ENCODE measurements around the gene MMP14. TPM values are rescaled to one million over a fixed set of nuclear protein-coding genes. Genes with fewer than 3 reads are reported as not detected.

The MMP14 gene
- total RNA-seq, 1 experiment from 2014 or later, result 94.4 TPM

DNA sequence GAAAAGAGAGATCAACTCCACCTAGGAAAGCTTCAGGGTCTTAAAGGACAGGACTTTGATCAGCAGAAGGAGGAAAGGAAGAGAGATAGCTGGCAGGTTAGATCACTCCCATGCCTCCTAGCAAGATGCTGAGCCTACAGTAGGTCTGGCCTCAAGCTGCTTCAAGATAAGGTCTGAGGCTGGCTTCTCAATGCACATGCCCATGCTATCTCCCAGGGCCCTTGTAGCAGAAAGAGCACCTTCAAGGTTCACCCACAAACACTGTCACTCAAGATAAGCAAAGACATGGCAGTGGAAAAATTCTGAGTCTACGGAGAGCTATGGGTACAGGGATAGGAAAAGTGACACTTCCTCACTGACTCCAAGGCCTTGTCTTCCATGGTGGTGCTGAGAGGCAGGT lies 61.0 kb downstream of the MMP14 start:
- ChIA-PET POLR2A (interaction anchor here (1.3 kb wide), 1 partner anchor 75 kb away, joined by 3 read pairs; no protein-coding TSS in a partner anchor), CTCF (interaction anchor here (0.6 to 1.1 kb wide), 5 partner anchors 14 to 171 kb away, joined by 3 to 6 read pairs (median 5); partner anchors contain the start of gene REM2)
- Mint-ChIP-seq H3K4me1 (peaks cover 16% of the 10 kb centered on the region), H3K27me3 (ENCODE audit: low read depth) (peaks cover 56% of the 10 kb centered on the region), H3K36me3 (peaks cover 20% of the 10 kb centered on the region), H3K27ac (no peak overlapping the region), H3K4me3 (no peak overlapping the region), H3K9me3 (no peaks in the 10 kb centered on the region)
- DNase-seq (ENCODE audit: low spot score), result no peak
- no peak for ATAC-seq
- TF ChIP-seq, protein P1, sequence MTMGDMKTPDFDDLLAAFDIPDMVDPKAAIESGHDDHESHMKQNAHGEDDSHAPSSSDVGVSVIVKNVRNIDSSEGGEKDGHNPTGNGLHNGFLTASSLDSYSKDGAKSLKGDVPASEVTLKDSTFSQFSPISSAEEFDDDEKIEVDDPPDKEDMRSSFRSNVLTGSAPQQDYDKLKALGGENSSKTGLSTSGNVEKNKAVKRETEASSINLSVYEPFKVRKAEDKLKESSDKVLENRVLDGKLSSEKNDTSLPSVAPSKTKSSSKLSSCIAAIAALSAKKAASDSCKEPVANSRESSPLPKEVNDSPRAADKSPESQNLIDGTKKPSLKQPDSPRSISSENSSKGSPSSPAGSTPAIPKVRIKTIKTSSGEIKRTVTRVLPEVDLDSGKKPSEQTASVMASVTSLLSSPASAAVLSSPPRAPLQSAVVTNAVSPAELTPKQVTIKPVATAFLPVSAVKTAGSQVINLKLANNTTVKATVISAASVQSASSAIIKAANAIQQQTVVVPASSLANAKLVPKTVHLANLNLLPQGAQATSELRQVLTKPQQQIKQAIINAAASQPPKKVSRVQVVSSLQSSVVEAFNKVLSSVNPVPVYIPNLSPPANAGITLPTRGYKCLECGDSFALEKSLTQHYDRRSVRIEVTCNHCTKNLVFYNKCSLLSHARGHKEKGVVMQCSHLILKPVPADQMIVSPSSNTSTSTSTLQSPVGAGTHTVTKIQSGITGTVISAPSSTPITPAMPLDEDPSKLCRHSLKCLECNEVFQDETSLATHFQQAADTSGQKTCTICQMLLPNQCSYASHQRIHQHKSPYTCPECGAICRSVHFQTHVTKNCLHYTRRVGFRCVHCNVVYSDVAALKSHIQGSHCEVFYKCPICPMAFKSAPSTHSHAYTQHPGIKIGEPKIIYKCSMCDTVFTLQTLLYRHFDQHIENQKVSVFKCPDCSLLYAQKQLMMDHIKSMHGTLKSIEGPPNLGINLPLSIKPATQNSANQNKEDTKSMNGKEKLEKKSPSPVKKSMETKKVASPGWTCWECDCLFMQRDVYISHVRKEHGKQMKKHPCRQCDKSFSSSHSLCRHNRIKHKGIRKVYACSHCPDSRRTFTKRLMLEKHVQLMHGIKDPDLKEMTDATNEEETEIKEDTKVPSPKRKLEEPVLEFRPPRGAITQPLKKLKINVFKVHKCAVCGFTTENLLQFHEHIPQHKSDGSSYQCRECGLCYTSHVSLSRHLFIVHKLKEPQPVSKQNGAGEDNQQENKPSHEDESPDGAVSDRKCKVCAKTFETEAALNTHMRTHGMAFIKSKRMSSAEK (CRISPR knock-in tag; IDR thresholded peaks at IDR 0.05; ENCODE audit: borderline replicate concordance), result no peak
- TF ChIP-seq, protein P2, sequence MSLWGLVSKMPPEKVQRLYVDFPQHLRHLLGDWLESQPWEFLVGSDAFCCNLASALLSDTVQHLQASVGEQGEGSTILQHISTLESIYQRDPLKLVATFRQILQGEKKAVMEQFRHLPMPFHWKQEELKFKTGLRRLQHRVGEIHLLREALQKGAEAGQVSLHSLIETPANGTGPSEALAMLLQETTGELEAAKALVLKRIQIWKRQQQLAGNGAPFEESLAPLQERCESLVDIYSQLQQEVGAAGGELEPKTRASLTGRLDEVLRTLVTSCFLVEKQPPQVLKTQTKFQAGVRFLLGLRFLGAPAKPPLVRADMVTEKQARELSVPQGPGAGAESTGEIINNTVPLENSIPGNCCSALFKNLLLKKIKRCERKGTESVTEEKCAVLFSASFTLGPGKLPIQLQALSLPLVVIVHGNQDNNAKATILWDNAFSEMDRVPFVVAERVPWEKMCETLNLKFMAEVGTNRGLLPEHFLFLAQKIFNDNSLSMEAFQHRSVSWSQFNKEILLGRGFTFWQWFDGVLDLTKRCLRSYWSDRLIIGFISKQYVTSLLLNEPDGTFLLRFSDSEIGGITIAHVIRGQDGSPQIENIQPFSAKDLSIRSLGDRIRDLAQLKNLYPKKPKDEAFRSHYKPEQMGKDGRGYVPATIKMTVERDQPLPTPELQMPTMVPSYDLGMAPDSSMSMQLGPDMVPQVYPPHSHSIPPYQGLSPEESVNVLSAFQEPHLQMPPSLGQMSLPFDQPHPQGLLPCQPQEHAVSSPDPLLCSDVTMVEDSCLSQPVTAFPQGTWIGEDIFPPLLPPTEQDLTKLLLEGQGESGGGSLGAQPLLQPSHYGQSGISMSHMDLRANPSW (CRISPR knock-in tag; conservative IDR thresholded peaks at IDR 0.05; ENCODE audit: low read depth), result no peak
- TF ChIP-seq ZNF423 (CRISPR knock-in tag; IDR thresholded peaks at IDR 0.05) (no peak), TP53 (CRISPR knock-in tag; IDR thresholded peaks at IDR 0.05) (no peak), ZNF232 (CRISPR knock-in tag; IDR thresholded peaks at IDR 0.05) (no peak), FOXK1 (CRISPR knock-in tag; IDR thresholded peaks at IDR 0.05) (no peak), GRHL2 (CRISPR knock-in tag; IDR thresholded peaks at IDR 0.05; ENCODE audit: insufficient replicate concordance, severe bottlenecking) (no peak), ZNF317 (CRISPR knock-in tag; IDR thresholded peaks at IDR 0.05; ENCODE audit: borderline replicate concordance, low read depth) (no peak), MYBL2 (CRISPR knock-in tag; IDR thresholded peaks at IDR 0.05) (no peak), OVOL2 (CRISPR knock-in tag; IDR thresholded peaks at IDR 0.05; ENCODE audit: borderline replicate concordance) (no peak)
- TF ChIP-seq, protein P3, sequence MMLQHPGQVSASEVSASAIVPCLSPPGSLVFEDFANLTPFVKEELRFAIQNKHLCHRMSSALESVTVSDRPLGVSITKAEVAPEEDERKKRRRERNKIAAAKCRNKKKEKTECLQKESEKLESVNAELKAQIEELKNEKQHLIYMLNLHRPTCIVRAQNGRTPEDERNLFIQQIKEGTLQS (CRISPR knock-in tag; conservative IDR thresholded peaks at IDR 0.05), result no peak
- TF ChIP-seq, protein P4, sequence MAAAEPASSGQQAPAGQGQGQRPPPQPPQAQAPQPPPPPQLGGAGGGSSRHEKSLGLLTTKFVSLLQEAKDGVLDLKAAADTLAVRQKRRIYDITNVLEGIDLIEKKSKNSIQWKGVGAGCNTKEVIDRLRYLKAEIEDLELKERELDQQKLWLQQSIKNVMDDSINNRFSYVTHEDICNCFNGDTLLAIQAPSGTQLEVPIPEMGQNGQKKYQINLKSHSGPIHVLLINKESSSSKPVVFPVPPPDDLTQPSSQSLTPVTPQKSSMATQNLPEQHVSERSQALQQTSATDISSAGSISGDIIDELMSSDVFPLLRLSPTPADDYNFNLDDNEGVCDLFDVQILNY (CRISPR knock-in tag; IDR thresholded peaks at IDR 0.05), result no peak
- TF ChIP-seq, protein P5, sequence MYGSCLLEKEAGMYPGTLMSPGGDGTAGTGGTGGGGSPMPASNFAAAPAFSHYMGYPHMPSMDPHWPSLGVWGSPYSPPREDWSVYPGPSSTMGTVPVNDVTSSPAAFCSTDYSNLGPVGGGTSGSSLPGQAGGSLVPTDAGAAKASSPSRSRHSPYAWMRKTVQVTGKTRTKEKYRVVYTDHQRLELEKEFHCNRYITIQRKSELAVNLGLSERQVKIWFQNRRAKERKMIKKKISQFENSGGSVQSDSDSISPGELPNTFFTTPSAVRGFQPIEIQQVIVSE (CRISPR knock-in tag; IDR thresholded peaks at IDR 0.05; ENCODE audit: borderline replicate concordance), result no peak
- TF ChIP-seq, protein P6, sequence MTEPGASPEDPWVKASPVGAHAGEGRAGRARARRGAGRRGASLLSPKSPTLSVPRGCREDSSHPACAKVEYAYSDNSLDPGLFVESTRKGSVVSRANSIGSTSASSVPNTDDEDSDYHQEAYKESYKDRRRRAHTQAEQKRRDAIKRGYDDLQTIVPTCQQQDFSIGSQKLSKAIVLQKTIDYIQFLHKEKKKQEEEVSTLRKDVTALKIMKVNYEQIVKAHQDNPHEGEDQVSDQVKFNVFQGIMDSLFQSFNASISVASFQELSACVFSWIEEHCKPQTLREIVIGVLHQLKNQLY (CRISPR knock-in tag; IDR thresholded peaks at IDR 0.05), result no peak
- TF ChIP-seq, protein P7, sequence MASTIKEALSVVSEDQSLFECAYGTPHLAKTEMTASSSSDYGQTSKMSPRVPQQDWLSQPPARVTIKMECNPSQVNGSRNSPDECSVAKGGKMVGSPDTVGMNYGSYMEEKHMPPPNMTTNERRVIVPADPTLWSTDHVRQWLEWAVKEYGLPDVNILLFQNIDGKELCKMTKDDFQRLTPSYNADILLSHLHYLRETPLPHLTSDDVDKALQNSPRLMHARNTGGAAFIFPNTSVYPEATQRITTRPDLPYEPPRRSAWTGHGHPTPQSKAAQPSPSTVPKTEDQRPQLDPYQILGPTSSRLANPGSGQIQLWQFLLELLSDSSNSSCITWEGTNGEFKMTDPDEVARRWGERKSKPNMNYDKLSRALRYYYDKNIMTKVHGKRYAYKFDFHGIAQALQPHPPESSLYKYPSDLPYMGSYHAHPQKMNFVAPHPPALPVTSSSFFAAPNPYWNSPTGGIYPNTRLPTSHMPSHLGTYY (CRISPR knock-in tag; IDR thresholded peaks at IDR 0.05), result no peak
- TF ChIP-seq, protein P8, sequence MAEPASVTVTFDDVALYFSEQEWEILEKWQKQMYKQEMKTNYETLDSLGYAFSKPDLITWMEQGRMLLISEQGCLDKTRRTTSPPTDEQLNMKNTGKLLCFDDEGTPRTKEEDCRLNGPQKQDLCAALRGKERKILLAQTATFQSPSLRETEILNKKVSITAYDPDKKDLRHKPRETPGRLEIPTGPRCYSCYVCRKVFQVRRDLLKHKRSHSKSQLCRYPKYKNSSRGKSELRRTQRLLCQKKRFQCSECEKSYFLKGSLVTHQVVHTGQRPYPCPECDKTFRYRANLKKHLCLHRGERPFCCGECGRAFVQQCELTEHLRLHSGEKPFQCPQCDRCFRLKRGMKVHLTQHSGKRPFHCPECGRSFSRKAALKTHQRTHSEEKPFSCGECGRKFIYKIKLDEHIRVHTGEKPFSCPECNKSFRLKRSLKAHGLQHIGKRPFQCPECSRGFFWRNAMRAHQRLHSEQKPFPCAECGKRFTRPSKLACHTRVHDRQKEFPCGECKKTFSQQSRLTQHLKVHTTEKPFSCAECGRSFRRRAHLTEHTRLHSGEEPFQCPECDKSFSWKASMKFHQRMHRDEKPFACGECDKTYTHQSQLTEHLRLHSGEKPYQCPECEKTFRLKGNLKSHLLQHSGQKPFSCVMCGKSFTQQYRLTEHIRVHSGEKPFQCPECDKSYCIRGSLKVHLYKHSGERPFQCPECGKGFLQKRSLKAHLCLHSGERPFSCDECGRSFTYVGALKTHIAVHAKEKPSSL (CRISPR knock-in tag; conservative IDR thresholded peaks at IDR 0.05), result no peak
- TF ChIP-seq, protein P9, sequence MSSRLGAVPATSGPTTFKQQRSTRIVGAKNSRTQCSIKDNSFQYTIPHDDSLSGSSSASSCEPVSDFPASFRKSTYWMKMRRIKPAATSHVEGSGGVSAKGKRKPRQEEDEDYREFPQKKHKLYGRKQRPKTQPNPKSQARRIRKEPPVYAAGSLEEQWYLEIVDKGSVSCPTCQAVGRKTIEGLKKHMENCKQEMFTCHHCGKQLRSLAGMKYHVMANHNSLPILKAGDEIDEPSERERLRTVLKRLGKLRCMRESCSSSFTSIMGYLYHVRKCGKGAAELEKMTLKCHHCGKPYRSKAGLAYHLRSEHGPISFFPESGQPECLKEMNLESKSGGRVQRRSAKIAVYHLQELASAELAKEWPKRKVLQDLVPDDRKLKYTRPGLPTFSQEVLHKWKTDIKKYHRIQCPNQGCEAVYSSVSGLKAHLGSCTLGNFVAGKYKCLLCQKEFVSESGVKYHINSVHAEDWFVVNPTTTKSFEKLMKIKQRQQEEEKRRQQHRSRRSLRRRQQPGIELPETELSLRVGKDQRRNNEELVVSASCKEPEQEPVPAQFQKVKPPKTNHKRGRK (CRISPR knock-in tag; IDR thresholded peaks at IDR 0.05; ENCODE audit: borderline replicate concordance), result no peak

Measured in WTC11 (cell line).